ENCODE measurements around the gene SNX22. TPM values are rescaled to one million over a fixed set of nuclear protein-coding genes. Genes with fewer than 3 reads are reported as not detected.

Gene SNX22
- total and polyA plus RNA-seq, 2 of the 8 experiments (the other 6 are each of a cell fraction or from before 2014, with no cell fraction given): 4.9 TPM

- no peak overlapping the region for H2AK5ac ChIP-seq (ENCODE audit: low read depth, low read length)
- H4K5ac ChIP-seq (ENCODE audit: insufficient read length, low read depth, low read length): no peak overlapping the region
- no peak overlapping the region for H3K23ac ChIP-seq (ENCODE audit: insufficient read length)
- no peaks in the 10 kb centered on the region for H3K79me1 ChIP-seq (ENCODE audit: low read depth, low read length)
- no peak overlapping the region for H2BK15ac ChIP-seq (ENCODE audit: low read length)
- no peaks in the 10 kb centered on the region for H3K9me3 ChIP-seq (ENCODE audit: insufficient read depth in 2 of 2, low read depth in 1 of 2, low read length in 1 of 2)
- peaks cover 9% of the 10 kb centered on the region; the same call in 1 of the 2 replicates for H3K23me2 ChIP-seq (ENCODE audit: low read depth, low read length)
- no peak for FAIRE-seq
- peaks cover 0 to 18% (median 14%) of the 10 kb centered on the region in 4 experiments; a peak in 5 of 7 replicates for H3K27me3 ChIP-seq (replicated peaks in 1 of 4; ENCODE audit: control insufficient read depth in 3 of 4, extremely low read depth in 1 of 4, insufficient read depth in 3 of 4, low read length in 3 of 4)
- H4K8ac ChIP-seq (ENCODE audit: extremely low read depth, insufficient read depth, low read length): no peak overlapping the region
- CTCF ChIA-PET (ENCODE audit: partially characterized antibody): interaction anchor here (0.6 to 1.8 kb wide), 6 partner anchors 10 to 208 kb away, joined by 3 to 7 read pairs (median 3); partner anchors contain the start of gene CSNK1G1
- WGBS, 2 experiments (ENCODE audit: extremely low coverage in 1 of 2, insufficient coverage in 1 of 2, insufficient read length in 1 of 2, insufficient replicate concordance in 2 of 2, low coverage in 1 of 2, low lambda C conversion rate in 2 of 2, missing lambda C conversion rate in 1 of 2): 92% methylated on average over 7 of the region's 7 CpGs; no CpG with 5 or more reads in 1 of the 2 experiments
- H3K18ac ChIP-seq (ENCODE audit: extremely low read depth, low read length): no peak overlapping the region
- H4K91ac ChIP-seq (replicated peaks; ENCODE audit: insufficient read length, low read length): no peak overlapping the region
- no peak overlapping the region for H2BK5ac ChIP-seq (ENCODE audit: low read depth, low read length)
- H2AFZ ChIP-seq (ENCODE audit: low read length): no peak overlapping the region
- peaks cover 0 to 8% (median 6%) of the 10 kb centered on the region in 4 experiments; a peak in 6 of 7 replicates for H3K4me1 ChIP-seq (replicated peaks in 1 of 4; ENCODE audit: control insufficient read depth in 3 of 4, insufficient read depth in 4 of 4, low read length in 3 of 4)
- H2BK20ac ChIP-seq (ENCODE audit: low read length): no peak overlapping the region
- TF ChIP-seq KDM4A (IDR thresholded peaks at IDR 0.05; ENCODE audit: low read depth, low read length, severe bottlenecking): no peak
- no peak overlapping the region for H3K56ac ChIP-seq (replicated peaks; ENCODE audit: insufficient read length, low read depth, low read length)
- no peak overlapping the region for H3K9ac ChIP-seq (replicated peaks in 1 of 4; ENCODE audit: extremely low read depth in 1 of 4, low read depth in 3 of 4, low read length in 3 of 4)
- POLR2A ChIA-PET (ENCODE audit: partially characterized antibody): interaction anchor here (2.3 kb wide), 1 partner anchor 9 kb away, joined by 7 read pairs; no protein-coding TSS in a partner anchor
- no peak overlapping the region for H3K27ac ChIP-seq (ENCODE audit: low read depth, low read length)
- H2BK120ac ChIP-seq (replicated peaks; ENCODE audit: low read depth, low read length): no peak overlapping the region
- no peaks in the 10 kb centered on the region for H3K79me2 ChIP-seq (ENCODE audit: control insufficient read depth in 1 of 2, insufficient read depth in 2 of 2, low read length in 2 of 2)
- no peak overlapping the region for H2BK12ac ChIP-seq (ENCODE audit: low read depth, low read length)
- no peak overlapping the region for H3K14ac ChIP-seq (ENCODE audit: insufficient read length)
- no peak overlapping the region for H3K4ac ChIP-seq (replicated peaks; ENCODE audit: insufficient read length, low read depth, low read length)
- DNase-seq (ENCODE audit: low read depth in 1 of 2, low spot score in 2 of 2): no peak
- peaks cover 2 to 3% of the 10 kb centered on the region in 2 experiments for H4K20me1 ChIP-seq (replicated peaks in 1 of 2; ENCODE audit: control insufficient read depth in 1 of 2, insufficient read depth in 2 of 2, low read length in 2 of 2)
- H3K4me2 ChIP-seq (ENCODE audit: insufficient read depth in 1 of 2, low read depth in 2 of 2, low read length in 2 of 2): no peak overlapping the region
- H3K4me3 ChIP-seq (ENCODE audit: extremely low read depth in 1 of 4, insufficient read depth in 2 of 4, low read depth in 3 of 4, low read length in 4 of 4): no peak overlapping the region
- H3K36me3 ChIP-seq (ENCODE audit: control insufficient read depth in 2 of 4, insufficient read depth in 4 of 4, low read length in 3 of 4): no peaks in the 10 kb centered on the region
Observed at GRCh38 chr15:64148168-64148567, 3.4 kb upstream of the SNX22 start.
